DMS114 treated with DMSO at 0.1 percent for 48 hours (cell line): ENCODE results near the gene IFNLR1.
"Not testable (repeated sequence)": the region's sequence is repeated elsewhere in the genome, so short reads cannot be mapped to it uniquely, and the experiment has no call there.

Experiments
- DNase-seq: peaks from one replicate; lab custom pipeline; 2025; ENCODE audit not compliant: unreplicated experiment; lab: John Stamatoyannopoulos, UW

Gene IFNLR1

GRCh38 chr1:24186993-24187790 is at the start of gene IFNLR1:
TSS of gene IFNLR1 (minus strand) at chr1:24187289. CDS start at chr1:24187248, 41 bp downstream.
- peak; percentile 4 for DNase-seq

GRCh38 chr1:24235921-24236788 is 49.1 kb upstream of the IFNLR1 start:
- no peak for DNase-seq

GRCh38 chr1:24233684-24234600 is 46.9 kb upstream of the IFNLR1 start:
- DNase-seq = no peak

GRCh38 chr1:24231701-24232100 is 44.6 kb upstream of the IFNLR1 start:
- no peak for DNase-seq

- no peak for DNase-seq
Measured at GRCh38 chr1:24228311-24228710, 41.2 kb upstream of the IFNLR1 start.

GRCh38 chr1:24226749-24227148 is 39.7 kb upstream of the IFNLR1 start:
- DNase-seq = no peak

DNA sequence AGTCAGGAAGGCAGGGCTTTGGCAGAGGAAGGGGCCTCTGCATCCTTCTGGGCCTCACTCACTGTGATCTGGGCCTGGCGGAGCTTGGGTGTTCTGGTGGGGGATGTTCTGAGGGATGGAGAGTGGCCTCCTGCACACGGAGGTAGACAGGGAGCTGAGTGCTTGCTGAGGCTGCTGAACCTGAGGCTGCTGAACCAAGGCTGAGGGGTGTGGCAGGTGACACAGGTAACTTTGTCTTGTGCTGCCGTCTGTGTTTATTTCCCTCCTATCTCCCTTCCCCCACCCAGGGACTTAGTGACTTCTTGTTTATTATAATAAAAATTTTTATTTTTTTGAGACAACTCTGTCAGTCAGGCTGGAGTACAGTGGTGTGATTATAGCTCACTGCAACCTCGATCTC is 37.7 kb upstream of the IFNLR1 start:
- DNase-seq = no peak

- DNase-seq = no peak
Measured at GRCh38 chr1:24224086-24224485, 37.0 kb upstream of the IFNLR1 start.

DNA sequence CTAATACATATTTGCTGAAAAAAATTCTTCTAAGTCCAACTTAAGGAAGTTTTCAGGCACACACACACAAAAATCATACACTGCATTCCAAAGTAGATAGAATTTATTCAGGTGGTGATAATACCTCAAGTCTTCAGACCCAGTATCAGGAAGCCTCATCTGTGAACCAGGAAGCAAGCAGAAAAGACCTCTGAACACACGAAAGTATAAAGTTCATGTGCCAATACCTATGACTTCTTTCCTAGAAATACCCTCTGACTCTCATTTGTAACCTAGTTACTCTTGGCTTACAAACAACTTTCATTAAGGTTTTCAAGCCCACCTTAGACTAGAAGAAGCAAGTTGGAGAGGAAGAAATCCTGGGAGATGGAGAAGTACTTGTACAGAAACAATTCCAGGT is 35.7 kb upstream of the IFNLR1 start:
- no peak for DNase-seq

- no peak for DNase-seq
Measured at GRCh38 chr1:24222008-24222605, 35.0 kb upstream of the IFNLR1 start.

GRCh38 chr1:24221246-24221645 is 34.2 kb upstream of the IFNLR1 start:
- no peak for DNase-seq

DNA sequence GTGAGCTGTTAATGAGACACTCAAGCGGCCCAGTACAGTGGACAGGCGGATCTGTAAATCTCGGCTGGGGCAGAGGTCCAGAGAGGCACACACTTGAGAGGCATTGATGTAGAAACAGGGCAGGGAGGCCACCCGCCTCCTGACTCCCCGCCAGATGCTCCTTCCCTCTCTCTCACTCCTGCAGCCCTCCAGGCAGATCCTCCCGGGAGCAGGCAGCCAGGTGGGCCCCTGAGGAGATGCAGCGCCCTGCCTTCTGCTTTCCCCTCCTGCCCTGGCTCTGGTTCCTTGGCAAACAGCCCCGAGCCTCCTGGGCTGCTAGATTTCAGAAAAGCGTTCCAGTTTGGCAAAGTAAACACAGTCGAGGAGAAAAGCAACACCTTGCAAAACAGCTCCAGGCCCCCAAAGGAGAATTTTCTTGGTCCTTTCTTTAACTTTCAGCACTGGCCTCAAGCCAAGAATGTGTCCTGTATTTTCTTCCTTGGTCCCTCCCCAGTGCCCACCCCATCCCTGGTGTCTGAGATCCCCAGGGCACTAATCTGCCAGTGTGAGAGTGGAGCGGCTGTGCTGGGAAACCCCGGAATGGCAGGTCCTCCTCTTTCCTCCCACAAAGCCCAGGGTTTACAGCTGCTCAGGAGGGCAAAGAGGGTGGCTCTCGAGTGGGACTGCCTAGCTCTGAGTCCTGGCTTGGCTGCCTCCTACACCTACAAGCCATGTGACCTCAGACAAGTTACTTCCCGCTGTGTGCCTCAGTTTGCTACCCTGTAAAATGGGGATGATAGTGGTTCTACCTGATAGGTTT is 29.4 kb upstream of the IFNLR1 start:
- no peak for DNase-seq

DNA sequence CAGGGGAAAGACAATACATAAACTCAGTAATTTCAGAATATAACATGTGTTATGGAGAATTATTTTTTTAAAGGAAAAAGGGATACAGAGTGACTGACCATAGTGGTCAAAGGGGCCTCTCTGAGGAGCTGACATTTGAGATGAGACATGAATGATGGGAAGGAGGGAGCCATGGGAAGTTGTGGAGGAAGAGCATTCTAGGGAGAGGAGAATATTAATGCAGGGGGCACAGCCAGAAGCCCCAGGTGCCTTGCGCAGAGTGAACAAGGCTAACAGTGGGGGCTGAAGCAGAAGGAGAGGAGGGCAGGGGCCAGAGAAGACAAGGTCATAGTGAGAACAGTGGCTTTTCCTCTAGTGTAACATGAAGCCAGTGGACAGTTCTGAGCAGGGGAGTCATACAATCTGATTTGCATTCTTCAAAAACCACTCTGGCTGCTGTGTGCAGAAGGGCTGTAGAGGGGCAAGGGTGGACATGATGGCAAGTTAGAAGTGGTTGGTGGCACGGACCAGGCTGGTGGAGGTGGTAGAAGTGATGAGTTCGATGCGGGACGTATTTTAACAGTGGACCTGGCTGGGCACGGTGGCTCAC is 28.2 kb upstream of the IFNLR1 start:
- no peak for DNase-seq

GRCh38 chr1:24212376-24212775 is 25.3 kb upstream of the IFNLR1 start:
- no peak for DNase-seq

- DNase-seq = no peak
Measured at GRCh38 chr1:24210195-24210627, 23.1 kb upstream of the IFNLR1 start.

GRCh38 chr1:24209097-24209496 is 22.0 kb upstream of the IFNLR1 start:
- no peak for DNase-seq

GRCh38 chr1:24207709-24208108 is 20.6 kb upstream of the IFNLR1 start:
- no peak for DNase-seq

- not testable (repeated sequence) for DNase-seq
Measured at GRCh38 chr1:24207395-24207687, 20.3 kb upstream of the IFNLR1 start.

DNA sequence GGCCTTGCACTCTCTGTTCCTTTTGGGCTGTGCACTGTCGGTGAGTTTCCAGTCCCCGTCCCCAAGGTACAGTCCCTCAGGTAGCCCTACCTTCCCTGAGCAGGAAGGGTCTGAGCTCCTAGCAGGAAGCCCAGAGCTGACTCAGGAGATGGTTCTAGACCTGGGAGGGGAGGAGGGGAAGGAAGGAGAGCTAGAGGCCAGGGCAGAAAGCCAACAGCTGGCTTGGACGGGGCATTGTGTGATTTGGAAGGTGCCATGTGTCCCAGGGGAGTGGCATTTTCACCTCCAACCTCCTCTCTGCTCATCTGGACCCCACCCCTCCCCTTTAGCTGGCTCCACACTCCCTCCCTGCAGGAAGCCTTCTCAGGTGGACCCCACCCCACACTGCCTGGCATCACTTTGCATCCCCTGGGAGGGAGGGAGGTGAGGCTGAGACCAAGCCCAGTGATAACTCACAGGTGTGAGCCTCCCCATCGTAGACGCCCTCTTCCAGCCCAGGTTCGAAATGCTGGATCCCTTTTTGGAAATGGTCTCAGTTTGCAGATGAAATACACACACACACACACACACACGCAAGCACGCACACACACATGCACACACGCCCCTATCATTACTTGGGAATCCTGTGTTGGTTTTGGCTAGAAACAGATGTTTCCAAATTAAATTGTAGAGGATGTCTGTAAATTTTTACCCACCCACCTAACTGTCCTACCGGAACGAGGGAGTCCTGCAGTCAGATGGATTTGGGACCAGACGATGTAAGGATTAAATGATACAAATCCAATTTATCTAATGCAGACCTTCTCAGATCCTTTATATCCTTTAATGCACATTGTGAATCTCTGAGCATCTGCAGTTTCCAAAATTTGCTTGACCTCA is 19.7 kb upstream of the IFNLR1 start:
- DNase-seq = no peak
